Measurements from ENCODE around the gene KDM6A.
"Not testable (repeated sequence)": the region's sequence is repeated elsewhere in the genome, so short reads cannot be mapped to it uniquely, and the experiment has no call there.

KDM6A gene

DNA sequence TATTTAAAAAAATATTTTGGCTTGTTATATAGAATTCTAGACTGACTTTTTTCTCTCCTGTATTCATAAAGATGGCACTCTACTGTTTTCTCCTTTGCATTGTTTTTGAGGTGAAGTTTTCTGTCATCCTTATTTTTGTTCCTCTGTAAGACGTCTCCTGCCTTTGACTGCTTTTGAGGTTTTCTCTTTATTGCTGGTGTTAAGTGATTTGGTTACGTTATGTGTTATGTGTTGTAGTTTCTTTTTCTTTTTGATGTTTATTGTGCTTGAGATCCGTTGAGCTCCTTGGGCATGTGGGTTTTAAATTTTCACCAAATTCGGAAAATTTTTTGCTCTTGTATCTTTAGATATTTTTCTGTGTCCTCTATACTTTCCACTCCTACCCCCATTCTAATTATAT is 50.0 kb downstream of the KDM6A start:
- H3K4me3 ChIP-seq (ENCODE audit: low read depth, low read length) = no peak overlapping the region
- DNase-seq (ENCODE audit: low read depth) = no peak
- TF ChIP-seq, protein P1, sequence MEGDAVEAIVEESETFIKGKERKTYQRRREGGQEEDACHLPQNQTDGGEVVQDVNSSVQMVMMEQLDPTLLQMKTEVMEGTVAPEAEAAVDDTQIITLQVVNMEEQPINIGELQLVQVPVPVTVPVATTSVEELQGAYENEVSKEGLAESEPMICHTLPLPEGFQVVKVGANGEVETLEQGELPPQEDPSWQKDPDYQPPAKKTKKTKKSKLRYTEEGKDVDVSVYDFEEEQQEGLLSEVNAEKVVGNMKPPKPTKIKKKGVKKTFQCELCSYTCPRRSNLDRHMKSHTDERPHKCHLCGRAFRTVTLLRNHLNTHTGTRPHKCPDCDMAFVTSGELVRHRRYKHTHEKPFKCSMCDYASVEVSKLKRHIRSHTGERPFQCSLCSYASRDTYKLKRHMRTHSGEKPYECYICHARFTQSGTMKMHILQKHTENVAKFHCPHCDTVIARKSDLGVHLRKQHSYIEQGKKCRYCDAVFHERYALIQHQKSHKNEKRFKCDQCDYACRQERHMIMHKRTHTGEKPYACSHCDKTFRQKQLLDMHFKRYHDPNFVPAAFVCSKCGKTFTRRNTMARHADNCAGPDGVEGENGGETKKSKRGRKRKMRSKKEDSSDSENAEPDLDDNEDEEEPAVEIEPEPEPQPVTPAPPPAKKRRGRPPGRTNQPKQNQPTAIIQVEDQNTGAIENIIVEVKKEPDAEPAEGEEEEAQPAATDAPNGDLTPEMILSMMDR (IDR thresholded peaks at IDR 0.05; ENCODE audit: low read depth, low read length, missing control alignments) = no peak

DNA sequence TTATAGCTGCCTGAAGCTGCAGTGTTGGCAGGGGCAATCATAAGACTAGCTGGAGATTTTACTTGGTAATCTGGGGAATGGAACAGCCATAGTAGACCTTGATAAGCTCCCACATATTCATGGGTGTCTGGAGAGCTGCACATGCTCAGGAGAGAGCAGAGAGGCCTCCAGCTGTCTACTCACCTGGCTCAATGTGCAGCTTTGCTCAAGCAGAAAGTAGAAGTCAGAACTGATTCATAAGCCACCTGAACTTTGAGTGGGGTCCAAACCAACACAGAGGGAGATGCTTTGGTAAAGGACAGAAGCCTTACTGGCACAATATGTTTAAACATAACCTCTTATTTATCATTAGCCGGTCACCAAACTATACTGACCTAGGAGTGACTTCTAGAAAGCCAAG is 54.4 kb downstream of the KDM6A start:
- TF ChIP-seq, protein P1 (IDR thresholded peaks at IDR 0.05; ENCODE audit: low read depth, low read length, missing control alignments) = no peak
- DNase-seq (ENCODE audit: low read depth) = no peak
- H3K4me3 ChIP-seq (ENCODE audit: low read depth, low read length) = no peak overlapping the region

DNA sequence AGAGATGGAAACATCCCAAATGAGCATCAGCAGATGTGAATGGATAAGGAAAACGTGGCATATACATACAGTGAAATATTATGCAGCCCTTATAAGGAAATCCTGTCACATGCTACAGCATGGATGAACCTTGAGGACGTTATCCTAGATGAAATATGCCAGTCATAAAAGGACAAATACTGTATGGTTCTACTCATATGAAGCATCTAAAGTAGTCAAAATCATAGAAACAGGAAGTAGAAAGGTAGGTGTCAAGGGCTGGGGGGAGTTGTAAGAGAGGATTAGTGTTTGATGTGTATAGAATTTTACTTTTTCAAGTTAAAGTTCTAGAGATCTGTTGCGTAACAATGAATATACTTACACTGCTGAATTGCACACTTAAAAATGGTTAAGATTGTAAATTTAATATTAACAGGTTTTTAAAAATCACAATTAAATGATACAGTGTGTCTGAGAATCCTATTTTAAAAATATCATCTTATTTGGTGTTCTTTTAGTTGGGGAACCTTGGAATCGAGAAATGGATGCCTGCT is 58.5 kb downstream of the KDM6A start:
- DNase-seq (ENCODE audit: low read depth) = no peak
- TF ChIP-seq, protein P1 (IDR thresholded peaks at IDR 0.05; ENCODE audit: low read depth, low read length, missing control alignments) = no peak

DNA sequence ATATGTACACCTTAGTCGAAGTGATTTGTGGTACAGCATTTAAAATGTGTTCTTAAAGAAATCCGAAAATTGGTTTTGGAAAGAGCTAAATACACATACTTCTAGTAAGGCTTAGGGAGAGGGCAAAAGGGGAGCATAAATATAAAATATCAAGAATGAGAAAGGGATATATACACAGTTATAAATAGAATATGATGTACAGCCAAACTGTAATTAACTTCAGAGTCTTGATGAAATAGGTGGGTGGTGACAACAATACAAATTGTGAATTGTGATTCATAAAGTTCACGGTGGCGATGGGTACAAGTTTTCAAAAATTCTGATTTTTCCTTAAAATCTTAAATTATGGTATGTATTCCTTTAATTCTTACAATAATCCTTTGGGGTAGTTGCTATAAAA is 62.2 kb downstream of the KDM6A start:
- DNase-seq (ENCODE audit: low read depth) = no peak
- TF ChIP-seq, protein P1 (IDR thresholded peaks at IDR 0.05; ENCODE audit: low read depth, low read length, missing control alignments) = no peak
- H3K4me3 ChIP-seq (ENCODE audit: low read depth, low read length) = no peak overlapping the region

More for the DNA sequence above, 58.5 kb downstream of the KDM6A start:
- no peak overlapping the region for H3K4me3 ChIP-seq (ENCODE audit: low read depth, low read length)

DNA sequence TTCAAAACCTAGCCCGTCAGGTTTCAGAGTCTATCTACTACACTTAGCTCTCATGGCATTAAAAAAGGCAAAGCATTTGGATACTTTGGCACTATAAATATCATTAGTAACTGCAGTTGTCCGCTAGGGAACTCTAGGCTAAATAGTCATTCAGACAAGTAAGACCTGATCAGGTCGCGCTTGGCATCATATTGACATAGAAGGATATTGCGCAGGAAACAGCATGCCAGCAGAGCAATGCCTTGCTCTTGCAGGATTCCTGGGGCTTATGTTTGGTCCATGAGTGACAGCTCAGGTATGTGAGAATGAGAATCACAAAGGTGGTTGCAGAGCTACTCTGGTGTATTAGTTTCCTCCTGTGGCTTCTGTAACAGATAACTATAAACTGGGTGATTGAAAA is 62.7 kb downstream of the KDM6A start:
- TF ChIP-seq, protein P1 (IDR thresholded peaks at IDR 0.05; ENCODE audit: low read depth, low read length, missing control alignments) = no peak
- no peak for DNase-seq (ENCODE audit: low read depth)
- H3K4me3 ChIP-seq (ENCODE audit: low read depth, low read length) = no peak overlapping the region

DNA sequence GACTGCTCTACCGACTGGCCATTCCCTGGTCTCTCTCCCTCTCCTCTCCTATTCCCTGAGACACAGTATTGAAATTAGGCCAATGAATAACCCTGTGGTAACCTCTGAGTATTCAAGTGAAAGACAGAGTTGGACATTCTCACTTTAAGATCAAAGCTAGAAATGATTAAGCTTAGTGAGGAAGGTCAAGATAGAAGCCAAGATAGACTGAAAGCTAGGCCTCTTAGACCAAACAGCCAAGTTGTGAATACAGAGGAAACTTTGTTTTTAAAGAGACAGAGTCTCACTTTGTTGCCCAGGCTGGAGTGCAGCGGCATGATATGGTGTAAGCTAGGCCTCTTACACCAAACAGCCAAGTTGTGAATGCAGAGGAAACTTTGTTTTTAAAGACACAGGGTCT is 64.6 kb downstream of the KDM6A start:
- TF ChIP-seq, protein P1 (IDR thresholded peaks at IDR 0.05; ENCODE audit: low read depth, low read length, missing control alignments) = no peak
- no peak for DNase-seq (ENCODE audit: low read depth)
- no peak overlapping the region for H3K4me3 ChIP-seq (ENCODE audit: low read depth, low read length)

DNA sequence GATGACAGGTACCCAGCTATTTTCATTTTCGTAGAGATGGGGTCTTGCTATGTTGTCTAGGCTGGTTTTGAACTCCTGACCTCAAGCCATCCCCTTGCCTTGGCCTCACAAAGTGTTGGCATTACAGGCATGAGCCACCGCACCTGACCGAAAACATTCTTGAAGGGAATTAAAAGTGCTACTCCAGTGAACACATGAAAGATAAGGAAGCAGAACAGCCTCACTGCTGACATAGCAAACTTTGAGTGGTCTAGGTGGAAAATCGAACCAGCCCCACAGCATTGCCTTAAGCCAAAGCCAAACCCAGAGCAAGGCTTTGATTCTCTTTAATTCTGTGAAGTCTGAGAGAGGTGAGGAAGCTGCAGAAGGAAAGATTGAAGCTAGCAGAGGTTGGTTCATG is 65.1 kb downstream of the KDM6A start:
- TF ChIP-seq, protein P1 (IDR thresholded peaks at IDR 0.05; ENCODE audit: low read depth, low read length, missing control alignments) = no peak
- H3K4me3 ChIP-seq (ENCODE audit: low read depth, low read length) = no peak overlapping the region
- no peak for DNase-seq (ENCODE audit: low read depth)

DNA sequence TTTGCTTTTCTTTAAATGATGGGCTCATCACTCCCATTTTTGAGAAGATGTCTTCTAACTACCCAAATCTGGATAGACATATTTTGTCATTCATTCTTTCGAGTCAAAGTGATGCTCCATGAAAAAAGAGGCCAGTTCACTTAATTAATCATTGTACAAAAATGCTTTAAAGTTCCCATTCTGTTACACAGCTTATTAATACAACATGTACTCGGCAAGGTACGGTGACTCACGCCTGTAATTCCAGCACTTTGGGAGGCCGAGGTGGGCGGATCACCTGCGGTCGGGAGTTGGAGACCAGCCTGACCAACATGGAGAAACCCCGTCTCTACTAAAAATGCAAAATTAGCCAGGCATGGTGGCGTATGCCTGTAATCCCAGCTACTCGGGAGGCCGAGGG is 67.6 kb downstream of the KDM6A start:
- DNase-seq (ENCODE audit: low read depth); H3K4me3 ChIP-seq (ENCODE audit: low read depth, low read length): not testable (repeated sequence)

All from GM12864 (cell line).